GM13976 (cell line): Measurements from ENCODE around the gene SLC30A10.

Experiments
- DNase-seq: peaks from one replicate; pipeline ENCODE4 v3.0.0; 2012; ENCODE audit warnings: low spot score
- in situ Hi-C: fragments of 300-500 bp; cut with MboI; formaldehyde crosslinking; loops from one replicate; pipeline ENCODE4 v1.12.0; 2022; ENCODE audit warnings: low sequenced_read_pairs, mixed read lengths, inconsistent platforms; ENCODE audit not compliant: unreplicated experiment
- TF ChIP-seq, protein P1 (sequence below): IDR thresholded peaks from 2 replicates; pipeline ENCODE4 v1.5.1; 2012; ENCODE audit warnings: borderline replicate concordance, mild to moderate bottlenecking; ENCODE audit not compliant: insufficient read depth; ENCODE audit errors: extremely low read depth, missing control alignments, control extremely low read depth

SLC30A10 gene

DNA sequence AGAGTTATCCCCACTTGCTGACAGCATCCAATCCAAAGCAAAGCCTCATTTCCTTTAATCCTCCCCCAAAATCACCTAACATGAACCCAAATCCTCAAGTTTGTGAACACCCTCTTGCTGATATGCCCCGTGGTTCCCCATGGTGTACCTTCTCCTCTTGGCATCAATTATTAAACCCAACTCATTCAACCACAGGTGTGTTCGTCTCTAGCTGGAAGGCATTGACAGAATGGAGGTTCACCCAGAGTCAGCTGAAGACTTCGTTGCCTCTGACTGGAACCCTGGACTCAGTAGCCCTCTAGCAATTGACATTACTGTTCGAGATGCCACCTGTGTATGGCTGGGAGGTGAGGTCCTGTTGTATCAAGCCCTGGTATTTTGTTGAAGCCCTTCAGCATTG, 22.8 kb downstream of the SLC30A10 start:
- in situ Hi-C loops = no loop called here

GRCh38 chr1:219904934-219905333, 23.4 kb downstream of the SLC30A10 start:
- TF ChIP-seq, protein P1, sequence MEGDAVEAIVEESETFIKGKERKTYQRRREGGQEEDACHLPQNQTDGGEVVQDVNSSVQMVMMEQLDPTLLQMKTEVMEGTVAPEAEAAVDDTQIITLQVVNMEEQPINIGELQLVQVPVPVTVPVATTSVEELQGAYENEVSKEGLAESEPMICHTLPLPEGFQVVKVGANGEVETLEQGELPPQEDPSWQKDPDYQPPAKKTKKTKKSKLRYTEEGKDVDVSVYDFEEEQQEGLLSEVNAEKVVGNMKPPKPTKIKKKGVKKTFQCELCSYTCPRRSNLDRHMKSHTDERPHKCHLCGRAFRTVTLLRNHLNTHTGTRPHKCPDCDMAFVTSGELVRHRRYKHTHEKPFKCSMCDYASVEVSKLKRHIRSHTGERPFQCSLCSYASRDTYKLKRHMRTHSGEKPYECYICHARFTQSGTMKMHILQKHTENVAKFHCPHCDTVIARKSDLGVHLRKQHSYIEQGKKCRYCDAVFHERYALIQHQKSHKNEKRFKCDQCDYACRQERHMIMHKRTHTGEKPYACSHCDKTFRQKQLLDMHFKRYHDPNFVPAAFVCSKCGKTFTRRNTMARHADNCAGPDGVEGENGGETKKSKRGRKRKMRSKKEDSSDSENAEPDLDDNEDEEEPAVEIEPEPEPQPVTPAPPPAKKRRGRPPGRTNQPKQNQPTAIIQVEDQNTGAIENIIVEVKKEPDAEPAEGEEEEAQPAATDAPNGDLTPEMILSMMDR = no peak
- DNase-seq = no peak
- in situ Hi-C loops = no loop called here

More for the DNA sequence above, 22.8 kb downstream of the SLC30A10 start:
- DNase-seq = no peak
- TF ChIP-seq, protein P1 = no peak

DNA sequence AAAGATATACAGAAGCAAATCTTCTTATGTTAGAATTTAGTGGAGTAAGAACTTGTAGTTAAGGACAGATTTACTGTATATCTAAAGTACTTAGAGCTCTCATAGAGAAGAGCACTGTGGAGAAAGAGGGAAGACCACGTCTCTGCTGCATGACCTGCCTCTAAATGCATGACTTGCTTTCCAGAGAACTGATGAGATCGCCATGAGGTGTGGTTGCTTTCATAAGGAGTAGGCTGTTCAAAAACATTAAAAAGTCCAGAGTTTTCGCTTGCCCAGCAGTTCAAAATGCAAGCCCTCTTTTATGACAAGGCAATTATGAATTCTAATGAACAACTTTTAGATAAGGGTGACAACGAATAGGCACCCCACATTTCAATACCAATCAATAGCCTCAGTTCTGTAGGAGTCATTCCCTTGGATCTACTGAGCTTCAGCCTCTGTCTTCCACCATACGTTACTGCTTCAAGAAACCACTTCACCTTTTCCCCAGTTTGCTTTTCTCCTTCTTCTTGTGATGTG, 24.9 kb downstream of the SLC30A10 start:
- in situ Hi-C loops = no loop called here
- TF ChIP-seq, protein P1 = no peak
- DNase-seq = no peak

- DNase-seq = no peak
- in situ Hi-C loops = no loop called here
- TF ChIP-seq, protein P1 = no peak
Measured at GRCh38 chr1:219902951-219903350, 25.4 kb downstream of the SLC30A10 start.

DNA sequence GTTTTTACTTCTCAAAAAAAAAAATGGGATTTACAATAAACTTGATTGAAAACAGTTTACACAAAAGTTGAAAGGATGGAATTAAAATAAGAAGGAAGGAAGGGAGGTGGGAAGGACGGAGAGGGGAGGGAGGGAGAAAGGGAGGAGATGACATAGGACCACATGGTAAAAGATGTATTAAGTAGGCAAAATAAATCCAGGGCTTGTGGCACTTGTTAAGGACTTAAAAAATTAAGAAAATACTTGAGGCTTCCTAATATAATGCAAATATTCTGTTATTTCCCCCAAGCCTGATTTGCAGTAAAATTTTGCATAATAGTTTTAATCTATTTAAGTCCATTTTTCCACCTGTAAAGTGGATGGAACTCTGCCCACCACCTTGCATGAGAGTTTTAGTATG, 27.5 kb downstream of the SLC30A10 start:
- no peak for DNase-seq
- TF ChIP-seq, protein P1 = no peak
- in situ Hi-C loops = no loop called here

GRCh38 chr1:219900201-219900600, 28.2 kb downstream of the SLC30A10 start:
- TF ChIP-seq, protein P1 = no peak
- no peak for DNase-seq
- in situ Hi-C loops = no loop called here
